PFSK-1 (cell line): ENCODE data around the gene HEG1.

Source experiments
- POLR2AphosphoS5 ChIP-seq: IDR thresholded peaks from 2 replicates; pipeline ENCODE4 v1.6.1; 2012; ENCODE audit warnings: low read depth, mild to moderate bottlenecking, control low read depth, low read length, moderate library complexity
- SIN3A ChIP-seq: IDR thresholded peaks from 2 replicates; pipeline ENCODE4 v1.6.1; 2012; ENCODE audit warnings: mild to moderate bottlenecking, low read length, moderate library complexity, borderline replicate concordance; ENCODE audit not compliant: insufficient read depth
- TAF1 ChIP-seq: IDR thresholded peaks from 2 replicates; pipeline ENCODE4 v1.6.1; 2012; ENCODE audit warnings: low read length, control low read depth, borderline replicate concordance; ENCODE audit not compliant: insufficient read depth
- TF ChIP-seq, protein P1 (sequence below), 2 experiments: IDR thresholded peaks; 2 replicates each; pipeline versions ENCODE4 v1.6.1 to v1.8.0; 2011 to 2012; ENCODE audit warnings: low read depth in 2 of 2, low read length in 2 of 2, control low read depth in 1 of 2, inconsistent platforms in 1 of 2, mild to moderate bottlenecking in 1 of 2, moderate library complexity in 1 of 2; ENCODE audit not compliant: insufficient read depth in 1 of 2

DNA sequence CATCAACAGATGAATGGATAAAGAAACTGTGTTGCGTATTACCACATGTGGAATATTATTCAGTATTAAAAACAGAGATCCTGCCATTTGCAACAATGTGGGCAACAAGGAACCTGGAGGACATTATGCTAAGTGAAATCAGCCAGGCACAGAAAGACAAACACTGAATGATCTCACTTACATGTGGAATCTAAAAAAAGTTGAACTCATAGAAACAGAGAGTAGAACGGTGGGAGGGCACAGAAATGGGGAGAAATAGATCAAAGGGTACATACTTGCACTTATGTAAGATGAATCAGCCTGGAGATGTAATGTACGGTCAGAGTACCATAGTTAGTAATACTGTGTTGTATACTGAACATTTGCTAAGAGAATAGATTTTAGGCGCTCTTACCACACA, 91.4 kb downstream of the HEG1 start:
- TF ChIP-seq, protein P1, sequence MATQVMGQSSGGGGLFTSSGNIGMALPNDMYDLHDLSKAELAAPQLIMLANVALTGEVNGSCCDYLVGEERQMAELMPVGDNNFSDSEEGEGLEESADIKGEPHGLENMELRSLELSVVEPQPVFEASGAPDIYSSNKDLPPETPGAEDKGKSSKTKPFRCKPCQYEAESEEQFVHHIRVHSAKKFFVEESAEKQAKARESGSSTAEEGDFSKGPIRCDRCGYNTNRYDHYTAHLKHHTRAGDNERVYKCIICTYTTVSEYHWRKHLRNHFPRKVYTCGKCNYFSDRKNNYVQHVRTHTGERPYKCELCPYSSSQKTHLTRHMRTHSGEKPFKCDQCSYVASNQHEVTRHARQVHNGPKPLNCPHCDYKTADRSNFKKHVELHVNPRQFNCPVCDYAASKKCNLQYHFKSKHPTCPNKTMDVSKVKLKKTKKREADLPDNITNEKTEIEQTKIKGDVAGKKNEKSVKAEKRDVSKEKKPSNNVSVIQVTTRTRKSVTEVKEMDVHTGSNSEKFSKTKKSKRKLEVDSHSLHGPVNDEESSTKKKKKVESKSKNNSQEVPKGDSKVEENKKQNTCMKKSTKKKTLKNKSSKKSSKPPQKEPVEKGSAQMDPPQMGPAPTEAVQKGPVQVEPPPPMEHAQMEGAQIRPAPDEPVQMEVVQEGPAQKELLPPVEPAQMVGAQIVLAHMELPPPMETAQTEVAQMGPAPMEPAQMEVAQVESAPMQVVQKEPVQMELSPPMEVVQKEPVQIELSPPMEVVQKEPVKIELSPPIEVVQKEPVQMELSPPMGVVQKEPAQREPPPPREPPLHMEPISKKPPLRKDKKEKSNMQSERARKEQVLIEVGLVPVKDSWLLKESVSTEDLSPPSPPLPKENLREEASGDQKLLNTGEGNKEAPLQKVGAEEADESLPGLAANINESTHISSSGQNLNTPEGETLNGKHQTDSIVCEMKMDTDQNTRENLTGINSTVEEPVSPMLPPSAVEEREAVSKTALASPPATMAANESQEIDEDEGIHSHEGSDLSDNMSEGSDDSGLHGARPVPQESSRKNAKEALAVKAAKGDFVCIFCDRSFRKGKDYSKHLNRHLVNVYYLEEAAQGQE (IDR thresholded peaks at IDR 0.05; ENCODE audit: insufficient read depth in 1 of 2, low read depth in 2 of 2, low read length in 2 of 2) = no peak
- TF ChIP-seq TAF1 (no peak), POLR2AphosphoS5 (no peak), SIN3A (no peak)
